Femur (tissue), 1 donor: ENCODE results near the gene SIMC1.
"Not testable (repeated sequence)": the region's sequence is repeated elsewhere in the genome, so short reads cannot be mapped to it uniquely, and the experiment has no call there.

Experiments used
- DNase-seq: peaks from one replicate; pipeline ENCODE4 v3.0.0-alpha.2; 2017

SIMC1 gene

GRCh38 chr5:176216393-176216916 lies 21.8 kb upstream of the SIMC1 start:
- not testable (repeated sequence) for DNase-seq

DNA sequence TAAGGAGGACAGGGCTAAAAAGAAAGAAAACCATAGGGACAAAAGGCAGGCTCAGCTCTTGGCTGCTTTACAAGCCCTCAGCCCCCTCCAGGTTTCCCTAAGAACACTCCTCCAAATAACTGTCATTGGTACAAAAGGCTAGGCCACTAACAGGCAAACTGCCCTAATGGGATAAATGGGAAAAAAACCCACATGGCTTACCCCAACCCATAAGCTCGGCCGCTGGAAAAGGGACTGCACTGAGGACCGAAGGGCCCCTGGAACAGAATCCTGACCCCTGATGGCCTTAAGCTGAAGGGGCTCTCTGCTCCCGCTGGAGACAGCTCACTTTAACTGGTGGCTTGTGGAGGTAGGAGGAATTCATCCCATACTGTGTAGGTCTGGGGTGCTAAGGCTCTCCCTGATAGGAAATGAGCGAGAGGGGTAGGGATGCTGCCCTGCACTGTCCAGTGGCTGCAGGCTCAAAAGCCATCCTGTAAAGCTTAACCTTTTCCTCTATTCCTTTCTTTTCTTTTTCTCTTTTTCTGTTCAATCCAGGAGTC lies 21.0 kb upstream of the SIMC1 start:
- not testable (repeated sequence) for DNase-seq

DNA sequence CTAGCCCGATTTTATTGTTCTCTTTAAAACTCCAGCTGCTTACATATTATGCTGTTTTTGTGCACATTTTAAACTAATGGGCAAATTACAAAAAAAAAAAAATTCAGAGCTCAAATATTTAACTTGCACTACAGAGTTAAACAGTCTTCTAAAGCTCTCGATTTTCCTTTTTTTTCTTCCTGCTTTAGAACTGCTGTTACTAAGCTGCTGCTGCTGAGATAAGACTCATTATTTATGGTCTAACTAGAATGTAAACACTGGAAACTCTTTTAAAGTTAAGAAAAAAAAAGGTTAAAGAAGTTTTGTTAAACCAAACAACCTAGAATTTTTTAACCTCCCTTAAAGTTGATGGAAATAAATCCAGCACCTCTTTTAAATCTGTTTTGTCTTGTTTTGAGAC lies 20.5 kb upstream of the SIMC1 start:
- DNase-seq = not testable (repeated sequence)

- DNase-seq = not testable (repeated sequence)
Measured at GRCh38 chr5:176222006-176222405, 16.2 kb upstream of the SIMC1 start.

DNA sequence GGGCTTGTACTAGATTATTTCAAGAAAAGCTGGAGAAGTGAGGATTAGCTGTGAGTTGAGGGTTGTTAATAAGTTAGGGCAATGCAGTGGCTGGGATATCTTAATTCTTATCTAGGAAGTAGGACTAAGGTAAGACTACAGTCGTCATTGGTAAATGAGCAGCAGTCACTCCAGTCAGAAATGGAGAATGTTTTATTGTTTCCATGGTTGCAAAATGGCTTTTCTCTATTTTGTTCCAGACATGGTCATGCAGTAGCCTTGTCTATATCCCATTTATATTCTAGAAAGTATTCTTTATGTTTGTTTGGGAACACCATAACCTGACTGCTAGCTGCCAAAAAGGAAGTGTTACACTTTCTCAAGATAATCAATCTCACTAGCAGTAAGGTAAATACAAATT lies 9.9 kb upstream of the SIMC1 start:
- DNase-seq = not testable (repeated sequence)

DNA sequence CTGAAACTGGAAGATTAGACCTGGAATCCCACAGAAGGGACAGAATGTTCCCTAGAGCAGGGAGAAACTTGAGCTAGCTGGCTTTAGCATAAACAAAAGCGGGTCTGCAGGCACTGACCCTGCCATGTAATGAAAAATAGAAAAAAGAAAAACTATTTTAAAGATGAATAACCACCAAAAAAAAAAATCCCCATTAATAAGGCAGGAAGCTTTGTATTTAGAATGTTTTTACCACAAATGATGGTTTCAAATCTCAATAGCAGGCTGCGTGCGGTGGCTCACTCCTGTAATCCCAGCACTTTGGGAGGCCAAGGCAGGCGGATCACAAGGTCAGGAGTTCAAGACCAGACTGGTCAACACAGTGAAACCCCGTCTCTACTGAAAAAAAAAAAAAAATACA lies 5.0 kb upstream of the SIMC1 start:
- not testable (repeated sequence) for DNase-seq

DNA sequence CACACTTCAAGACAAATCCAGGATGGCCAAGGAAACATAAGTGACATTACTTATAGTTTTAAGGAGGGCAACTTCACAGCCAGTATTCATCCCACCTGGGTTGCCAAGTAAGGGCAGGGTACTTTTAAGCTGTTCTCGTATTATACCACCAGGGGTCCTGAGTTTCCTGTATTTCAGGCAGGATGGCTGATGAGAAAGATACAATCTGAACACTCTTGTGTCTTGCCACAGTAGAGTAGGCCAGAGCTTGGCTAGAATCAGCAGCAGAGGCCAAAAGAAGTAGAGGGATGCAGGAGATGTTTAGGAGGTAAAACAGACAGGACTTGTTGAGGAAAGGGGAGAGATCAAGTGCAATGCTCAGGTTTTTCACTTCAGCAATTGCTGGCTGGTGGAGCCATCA lies 3.1 kb upstream of the SIMC1 start:
- not testable (repeated sequence) for DNase-seq

DNA sequence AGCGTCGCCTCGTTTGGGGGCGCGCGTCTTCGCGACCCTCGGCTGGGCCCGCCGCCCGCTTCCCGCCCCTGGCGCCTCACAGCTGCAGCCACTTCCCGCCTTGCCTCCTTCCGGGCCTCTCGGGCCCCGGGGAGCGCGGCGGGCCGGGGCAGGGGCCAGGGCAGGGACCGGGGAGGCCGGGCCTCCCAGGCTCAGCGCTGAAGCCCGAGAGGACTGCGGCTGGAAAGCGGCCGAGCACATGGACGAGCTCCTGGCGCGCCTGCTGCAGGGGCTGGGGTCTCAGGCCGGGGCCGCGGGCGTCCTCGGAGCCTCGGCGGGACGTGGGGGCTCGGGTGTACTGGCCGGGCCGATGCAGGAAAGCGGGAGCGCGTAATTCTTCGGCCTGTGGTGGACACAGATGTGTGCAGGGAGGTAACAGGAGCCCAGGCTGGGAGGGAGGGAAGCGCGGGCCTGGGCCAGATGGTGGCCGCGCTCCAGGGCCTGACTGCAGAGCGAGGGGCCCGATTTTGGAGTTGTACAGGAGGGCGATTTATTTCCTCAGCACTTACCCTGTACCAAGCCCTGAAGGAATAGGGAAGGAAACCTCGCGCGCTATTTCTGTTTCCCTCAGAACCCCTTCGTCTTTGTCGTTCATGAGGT lies 540 bp downstream of the SIMC1 start:
- not testable (repeated sequence) for DNase-seq

DNA sequence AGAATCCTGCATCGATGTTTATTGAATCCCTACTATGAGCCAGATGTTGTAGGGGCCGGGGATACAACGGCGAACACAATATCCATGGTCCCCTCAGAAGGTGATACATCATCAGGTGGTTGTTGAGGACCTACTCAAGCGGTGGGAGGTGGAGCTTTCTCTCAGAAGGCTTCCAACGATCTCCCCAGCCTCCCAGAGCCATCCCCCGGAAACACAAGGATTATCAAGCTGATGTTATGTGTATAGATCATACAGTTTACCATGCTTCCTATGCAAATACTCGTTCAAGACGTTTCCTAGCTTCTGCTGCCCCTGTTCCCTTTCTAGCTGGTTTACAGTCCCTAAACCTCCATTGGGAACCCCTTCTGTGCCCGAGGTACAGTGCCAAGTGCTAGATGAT lies 1.1 kb downstream of the SIMC1 start:
- DNase-seq = not testable (repeated sequence)

DNA sequence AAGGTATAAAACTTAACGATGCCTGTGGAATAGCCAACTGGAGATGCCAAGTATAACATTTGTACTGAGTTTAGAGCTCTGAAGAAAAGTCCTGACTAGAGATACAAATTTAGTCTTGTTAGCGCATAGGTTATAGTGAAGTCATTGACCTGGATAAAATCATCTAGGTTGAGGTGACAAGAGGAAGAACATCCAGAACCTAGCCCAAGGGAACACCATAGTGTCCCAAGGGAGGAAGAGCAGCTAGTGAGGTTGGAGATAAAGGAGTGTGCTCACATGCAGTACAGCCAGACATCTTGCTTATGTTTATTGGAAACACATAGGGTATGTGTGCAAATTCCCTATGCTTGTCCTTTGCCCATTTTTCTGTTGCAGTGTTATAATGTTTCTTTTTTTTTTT lies 6.1 kb downstream of the SIMC1 start:
- DNase-seq = not testable (repeated sequence)

GRCh38 chr5:176245074-176245473 lies 6.8 kb downstream of the SIMC1 start:
- not testable (repeated sequence) for DNase-seq

DNA sequence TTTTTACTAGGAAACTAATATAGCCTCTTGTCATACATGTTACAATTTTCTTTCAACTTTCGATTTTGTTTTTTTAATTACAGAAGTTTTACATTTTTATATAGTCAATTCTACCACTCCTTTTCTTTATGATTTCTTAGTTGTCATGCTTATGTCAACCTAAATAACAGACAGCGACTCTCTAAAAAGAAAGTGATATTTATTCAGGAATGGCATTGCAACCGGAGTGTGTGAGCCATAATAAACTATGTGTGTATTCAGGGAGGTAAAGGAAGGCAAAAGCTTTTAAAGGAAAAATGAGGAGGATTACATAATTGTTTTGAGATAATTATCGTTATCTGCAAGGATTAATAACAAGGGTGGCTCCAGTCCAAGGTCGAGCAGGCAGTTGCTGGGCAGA lies 7.3 kb downstream of the SIMC1 start:
- not testable (repeated sequence) for DNase-seq

- DNase-seq = not testable (repeated sequence)
Measured at GRCh38 chr5:176250691-176251090, 12.5 kb downstream of the SIMC1 start.

- DNase-seq = not testable (repeated sequence)
Measured at GRCh38 chr5:176252171-176252570, 13.9 kb downstream of the SIMC1 start.

DNA sequence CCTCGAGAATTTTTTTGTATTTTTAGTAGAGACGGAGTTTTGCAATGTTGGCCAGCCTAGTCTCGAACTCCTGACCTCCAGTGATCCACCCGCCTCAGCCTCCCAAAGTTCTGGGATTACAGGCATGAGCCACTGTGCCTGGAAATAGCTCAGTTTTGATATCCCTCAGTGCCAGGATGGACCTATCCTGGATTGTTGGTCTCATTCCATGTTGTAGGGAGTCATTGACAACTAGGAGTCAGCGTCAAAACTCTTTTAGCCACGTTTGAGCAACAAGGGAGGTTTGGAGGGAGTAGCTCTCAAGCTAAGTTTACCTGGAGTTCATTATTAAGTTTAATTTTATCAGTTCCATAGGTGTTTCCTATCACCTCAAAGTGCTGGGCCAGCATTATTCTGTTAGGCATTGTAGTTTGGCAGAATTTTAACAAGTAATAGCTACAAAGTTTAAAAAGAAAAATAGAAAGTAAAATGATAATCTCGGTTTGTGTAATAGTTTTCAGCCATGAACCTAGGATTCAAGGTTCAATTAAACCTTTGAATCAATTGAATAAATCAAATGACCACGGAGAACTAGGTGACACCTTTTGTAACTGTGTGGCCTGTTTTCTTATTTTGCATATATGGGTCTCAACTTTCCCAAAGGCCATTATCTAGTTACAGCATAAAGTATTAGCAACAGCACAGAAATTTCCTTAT lies 15.3 kb downstream of the SIMC1 start:
- not testable (repeated sequence) for DNase-seq

GRCh38 chr5:176254066-176254393 lies 15.8 kb downstream of the SIMC1 start:
- not testable (repeated sequence) for DNase-seq

DNA sequence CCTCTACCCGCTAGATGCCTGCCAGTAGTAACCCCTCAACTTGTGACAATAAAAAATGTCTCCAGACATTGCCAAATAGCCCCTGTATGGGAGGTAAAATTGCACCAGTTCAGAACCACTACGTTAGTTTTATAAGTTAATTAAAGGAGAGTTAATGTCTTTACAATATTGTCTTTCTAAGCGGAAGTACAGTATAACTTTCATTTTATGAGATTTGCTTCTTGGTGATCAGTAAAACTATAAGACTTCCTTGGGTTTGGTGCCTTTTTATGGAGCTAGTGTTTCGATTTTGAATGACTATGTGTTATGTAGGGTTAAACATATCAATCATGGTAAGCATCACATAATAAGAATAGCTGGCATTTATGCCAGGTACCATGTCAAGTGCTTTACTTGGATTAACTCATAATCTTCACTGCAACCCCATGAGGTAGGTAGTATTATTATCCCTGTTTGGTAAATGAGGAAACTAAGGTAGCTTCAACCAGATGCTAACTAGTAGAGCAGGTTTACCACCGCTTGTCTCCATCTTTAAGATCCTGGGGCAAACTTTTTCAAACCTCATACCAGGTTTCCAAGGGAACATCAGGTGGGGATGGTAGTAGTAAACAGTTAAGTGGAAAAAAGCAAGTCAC lies 19.8 kb downstream of the SIMC1 start:
- not testable (repeated sequence) for DNase-seq

GRCh38 chr5:176260682-176261081 lies 22.5 kb downstream of the SIMC1 start:
- DNase-seq = not testable (repeated sequence)

- not testable (repeated sequence) for DNase-seq
Measured at GRCh38 chr5:176266448-176266847, 28.2 kb downstream of the SIMC1 start.

DNA sequence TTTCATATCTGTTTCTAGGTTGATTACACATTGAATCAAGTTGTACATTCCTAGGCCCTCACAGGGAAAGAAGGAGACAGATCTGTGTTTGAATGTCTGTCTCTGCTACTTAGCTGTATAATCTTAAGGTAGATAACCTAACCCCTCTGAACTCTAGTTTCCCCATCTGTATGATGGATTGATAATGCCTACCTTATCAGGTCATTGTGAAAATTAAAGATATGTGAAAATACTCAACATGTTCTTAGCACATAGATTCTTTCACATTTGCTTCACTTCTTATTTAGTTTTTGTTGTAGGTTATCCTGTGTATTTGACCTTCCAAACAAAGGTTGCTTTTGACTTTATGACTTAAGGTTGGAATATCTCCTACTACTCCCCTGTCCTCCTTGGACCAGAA lies 50.8 kb downstream of the SIMC1 start:
- DNase-seq = not testable (repeated sequence)

GRCh38 chr5:176290057-176290840 lies 52.0 kb downstream of the SIMC1 start:
- DNase-seq = not testable (repeated sequence)

DNA sequence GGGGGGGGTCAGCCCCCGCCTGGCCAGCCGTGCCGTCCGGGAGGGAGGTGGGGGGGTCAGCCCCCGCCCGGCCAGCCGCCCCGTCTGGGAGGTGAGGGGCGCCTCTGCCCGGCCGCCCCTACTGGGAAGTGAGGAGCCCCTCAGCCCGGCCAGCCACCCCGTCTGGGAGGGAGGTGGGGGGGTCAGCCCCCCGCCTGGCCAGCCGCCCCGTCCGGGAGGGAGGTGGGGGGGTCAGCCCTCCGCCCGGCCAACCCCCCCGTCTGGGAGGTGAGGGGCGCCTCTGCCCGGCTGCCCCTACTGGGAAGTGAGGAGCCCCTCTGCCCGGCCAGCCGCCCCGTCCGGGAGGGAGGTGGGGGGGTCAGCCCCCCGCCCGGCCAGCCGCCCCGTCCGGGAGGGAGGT lies 67.1 kb downstream of the SIMC1 start:
- not testable (repeated sequence) for DNase-seq
